ENCODE results near the gene NDC1.

- TF ChIP-seq CTCF (IDR thresholded peaks at IDR 0.05; ENCODE audit: borderline replicate concordance, extremely low read depth, low read length, poor library complexity, severe bottlenecking) (no peak), EZH2 (IDR thresholded peaks at IDR 0.05; ENCODE audit: borderline replicate concordance, low read depth, low read length, severe bottlenecking) (no peak)
Observed at GRCh38 chr1:53871773-53872484, 33.8 kb upstream of the NDC1 start.

Data from DND-41 (cell line).